Activated CD4-positive, alpha-beta memory T cell treated with anti-CD3 and anti-CD28 coated beads for 36 hours (primary cell): ENCODE measurements around the gene UNC5B. TPM values are rescaled to one million over a fixed set of nuclear protein-coding genes. Genes with fewer than 3 reads are reported as not detected.

Experiments used
- CTCF ChIA-PET: fragments of 350-600 bp; sonication (Branson Sonifier 250); formaldehyde crosslinking; loops from one replicate; lab custom pipeline; 2021; ENCODE audit warnings: antibody characterized with exemption, inconsistent platforms; lab: Charles Lee
- POLR2A ChIA-PET: fragments of 350-600 bp; sonication (Branson Sonifier 250); formaldehyde crosslinking; loops from one replicate; lab custom pipeline; 2021; ENCODE audit warnings: antibody characterized with exemption; lab: Charles Lee
- DNase-seq: peaks from one replicate; pipeline ENCODE4 v3.0.0-alpha.2; 2020
- H3K27ac Mint-ChIP-seq: one replicate; pipeline ENCODE4 v1.8.0; 2021; ENCODE audit warnings: mixed read lengths
- H3K27me3 Mint-ChIP-seq: one replicate; pipeline ENCODE4 v1.8.0; 2021; ENCODE audit warnings: mixed read lengths
- H3K36me3 Mint-ChIP-seq: one replicate; pipeline ENCODE4 v1.8.0; 2021; ENCODE audit warnings: mixed read lengths
- H3K4me1 Mint-ChIP-seq: one replicate; pipeline ENCODE4 v1.8.0; 2021; ENCODE audit warnings: low read depth, mixed read lengths
- H3K4me3 Mint-ChIP-seq: one replicate; pipeline ENCODE4 v1.8.0; 2021; ENCODE audit warnings: mild to moderate bottlenecking, mixed read lengths
- H3K9me3 Mint-ChIP-seq: one replicate; pipeline ENCODE4 v1.8.0; 2021; ENCODE audit warnings: mixed read lengths
- intact Hi-C: fragments of 100-400 bp; cut with micrococcal nuclease; formaldehyde crosslinking; loops from one replicate; pipeline ENCODE4 v1.15.1; 2023
- total RNA-seq, 2 experiments: library from RNA; stranded (reverse); gene quantifications; one replicate each; pipeline ENCODE4 v1.2.3, GENCODE V29; 2021

The UNC5B gene
- total RNA-seq, 2 experiments from 2014 or later = 0.02 TPM; not detected in 1

DNA sequence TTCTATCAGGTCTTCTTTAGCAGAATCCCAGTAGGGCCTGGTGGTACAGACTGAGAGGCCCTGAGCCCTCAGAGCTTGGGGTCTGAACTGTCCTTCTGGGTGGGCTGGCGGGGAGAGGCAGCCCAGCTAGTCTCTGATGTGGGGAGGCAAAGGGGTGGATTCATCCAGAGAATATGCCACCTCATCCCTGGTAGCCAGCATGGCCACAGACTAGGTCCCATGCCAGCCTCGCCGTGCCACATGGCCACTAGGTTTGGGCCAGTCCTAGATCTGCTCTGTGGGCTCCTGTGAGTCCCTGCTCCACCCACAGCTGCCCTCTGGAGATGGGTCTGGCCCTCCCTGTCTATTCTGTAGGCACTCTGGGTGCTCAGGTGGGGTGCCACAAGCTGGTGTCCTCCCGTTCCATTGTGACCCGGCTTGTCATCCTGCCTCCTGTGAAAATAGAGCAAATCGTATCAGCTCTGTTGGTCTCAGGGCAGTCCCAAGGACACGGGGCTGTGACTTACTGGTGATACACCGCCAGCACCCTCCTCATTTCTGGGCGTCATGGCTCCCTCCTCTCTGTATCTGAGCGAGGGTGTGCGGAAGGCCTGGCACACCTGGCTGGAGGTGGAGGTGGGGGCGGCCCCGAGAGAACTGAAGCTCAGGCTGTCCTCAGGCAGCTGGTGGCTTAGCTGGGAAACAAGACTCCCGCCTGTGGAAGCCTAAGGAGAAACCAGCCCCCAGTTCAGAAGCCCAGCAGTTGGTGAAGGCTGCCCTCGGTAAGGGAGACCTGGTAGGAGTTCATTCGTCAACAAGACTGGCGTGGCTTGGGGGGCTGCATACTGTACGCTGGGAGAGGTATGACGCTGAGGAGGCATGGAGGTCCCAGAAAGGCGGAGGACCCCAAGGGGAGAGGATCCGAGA is 33.3 kb downstream of the UNC5B start:
- Mint-ChIP-seq H3K27me3 (peaks cover 2% of the 10 kb centered on the region), H3K4me1 (no peaks in the 10 kb centered on the region), H3K36me3 (no peaks in the 10 kb centered on the region), H3K4me3 (no peak overlapping the region), H3K27ac (no peak overlapping the region), H3K9me3 (no peaks in the 10 kb centered on the region)
- no peak for DNase-seq
- ChIA-PET CTCF (no interaction called here), POLR2A (no interaction called here)
- intact Hi-C loops = no loop called here

GRCh38 chr10:71246591-71247413 is 34.4 kb downstream of the UNC5B start:
- POLR2A ChIA-PET = no interaction called here
- intact Hi-C loops = no loop called here
- peaks cover 2% of the 10 kb centered on the region for H3K27me3 Mint-ChIP-seq
- H3K4me1 Mint-ChIP-seq = no peaks in the 10 kb centered on the region
- no peak overlapping the region for H3K4me3 Mint-ChIP-seq
- no peak overlapping the region for H3K27ac Mint-ChIP-seq
- no peak for DNase-seq
- H3K36me3 Mint-ChIP-seq = no peaks in the 10 kb centered on the region
- H3K9me3 Mint-ChIP-seq = no peaks in the 10 kb centered on the region
- CTCF ChIA-PET = no interaction called here

DNA sequence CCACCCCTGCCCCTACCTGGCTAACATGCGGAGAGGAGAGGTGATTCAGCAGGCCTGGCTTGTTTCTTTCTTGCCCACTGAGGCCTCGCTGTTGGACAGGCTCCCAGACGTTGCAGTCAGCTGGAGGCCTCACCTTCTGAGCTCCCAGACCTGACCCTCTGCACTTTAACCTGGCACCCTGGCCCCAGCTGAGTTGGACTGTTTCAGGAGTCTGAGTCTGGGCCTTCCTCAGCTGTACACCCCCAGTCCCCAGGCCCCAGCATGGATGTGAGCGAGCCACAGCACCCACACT is 35.0 kb downstream of the UNC5B start:
- ChIA-PET CTCF (no interaction called here), POLR2A (no interaction called here)
- no peak for DNase-seq
- intact Hi-C loops = no loop called here
- Mint-ChIP-seq H3K27me3 (peaks cover 2% of the 10 kb centered on the region), H3K36me3 (no peaks in the 10 kb centered on the region), H3K4me3 (no peak overlapping the region), H3K27ac (no peak overlapping the region), H3K9me3 (no peaks in the 10 kb centered on the region), H3K4me1 (no peaks in the 10 kb centered on the region)

- DNase-seq = no peak
- CTCF ChIA-PET = no interaction called here
- no peaks in the 10 kb centered on the region for H3K36me3 Mint-ChIP-seq
- POLR2A ChIA-PET = no interaction called here
- H3K4me1 Mint-ChIP-seq = no peaks in the 10 kb centered on the region
- H3K27me3 Mint-ChIP-seq = peaks cover 2% of the 10 kb centered on the region
- no peak overlapping the region for H3K4me3 Mint-ChIP-seq
- intact Hi-C loops = no loop called here
- no peaks in the 10 kb centered on the region for H3K9me3 Mint-ChIP-seq
- H3K27ac Mint-ChIP-seq = no peak overlapping the region
These were observed 35.4 kb downstream of the UNC5B start for GRCh38 chr10:71247804-71248203.

DNA sequence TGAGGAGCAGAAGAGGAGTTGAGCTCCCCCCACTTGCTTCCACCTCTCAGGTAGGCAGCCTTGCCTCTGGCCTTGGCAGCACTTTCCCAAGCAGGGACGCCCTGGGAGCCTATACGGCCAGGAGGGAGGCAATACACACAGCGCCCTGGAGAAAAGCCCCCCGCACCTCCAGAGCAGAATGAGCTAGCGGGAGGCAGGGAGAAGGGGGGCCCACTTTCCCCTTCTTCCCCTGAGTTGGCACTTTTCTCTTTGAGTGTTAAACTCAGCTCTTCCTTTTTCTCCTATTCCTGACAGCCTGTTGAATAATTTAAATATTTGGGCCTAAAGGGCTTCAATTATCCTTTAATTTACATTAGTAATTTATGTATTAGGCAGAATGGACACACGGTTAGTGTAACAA is 35.8 kb downstream of the UNC5B start:
- ChIA-PET CTCF (no interaction called here), POLR2A (no interaction called here)
- DNase-seq = no peak
- intact Hi-C loops = no loop called here
- H3K27me3 Mint-ChIP-seq = peaks cover 2% of the 10 kb centered on the region
- H3K4me1 Mint-ChIP-seq = no peaks in the 10 kb centered on the region
- no peaks in the 10 kb centered on the region for H3K36me3 Mint-ChIP-seq
- H3K9me3 Mint-ChIP-seq = no peaks in the 10 kb centered on the region
- no peak overlapping the region for H3K4me3 Mint-ChIP-seq
- no peak overlapping the region for H3K27ac Mint-ChIP-seq

GRCh38 chr10:71249996-71250395 is 37.6 kb downstream of the UNC5B start:
- no peak overlapping the region for H3K27ac Mint-ChIP-seq
- CTCF ChIA-PET = no interaction called here
- intact Hi-C loops = no loop called here
- DNase-seq = no peak
- H3K4me3 Mint-ChIP-seq = no peak overlapping the region
- no peaks in the 10 kb centered on the region for H3K4me1 Mint-ChIP-seq
- no peaks in the 10 kb centered on the region for H3K9me3 Mint-ChIP-seq
- no peaks in the 10 kb centered on the region for H3K36me3 Mint-ChIP-seq
- POLR2A ChIA-PET = no interaction called here
- H3K27me3 Mint-ChIP-seq = peaks cover 2% of the 10 kb centered on the region

DNA sequence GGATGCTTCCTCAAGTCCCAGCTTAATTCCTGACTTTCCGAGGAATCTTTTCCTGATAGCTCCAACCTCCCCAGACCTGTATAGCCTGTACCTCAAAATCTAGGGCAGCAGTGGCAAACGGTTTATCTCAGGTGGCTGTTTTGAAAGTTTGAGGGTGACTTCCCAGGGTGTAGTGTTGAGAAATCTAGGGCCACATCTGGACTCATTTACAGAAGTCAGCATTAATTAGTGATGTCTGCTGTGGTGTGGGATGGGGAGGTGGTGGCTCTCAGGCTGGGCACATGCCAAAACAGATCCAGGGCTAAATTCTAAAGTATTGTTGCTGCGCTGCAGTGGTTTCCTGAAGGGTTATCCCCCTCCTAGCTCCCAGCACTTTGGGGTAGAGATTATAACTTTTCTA is 38.0 kb downstream of the UNC5B start:
- ChIA-PET CTCF (no interaction called here), POLR2A (no interaction called here)
- Mint-ChIP-seq H3K9me3 (no peaks in the 10 kb centered on the region), H3K4me3 (no peak overlapping the region), H3K27ac (no peak overlapping the region), H3K27me3 (peaks cover 6% of the 10 kb centered on the region), H3K4me1 (no peaks in the 10 kb centered on the region), H3K36me3 (no peaks in the 10 kb centered on the region)
- intact Hi-C loops = no loop called here
- DNase-seq = no peak

DNA sequence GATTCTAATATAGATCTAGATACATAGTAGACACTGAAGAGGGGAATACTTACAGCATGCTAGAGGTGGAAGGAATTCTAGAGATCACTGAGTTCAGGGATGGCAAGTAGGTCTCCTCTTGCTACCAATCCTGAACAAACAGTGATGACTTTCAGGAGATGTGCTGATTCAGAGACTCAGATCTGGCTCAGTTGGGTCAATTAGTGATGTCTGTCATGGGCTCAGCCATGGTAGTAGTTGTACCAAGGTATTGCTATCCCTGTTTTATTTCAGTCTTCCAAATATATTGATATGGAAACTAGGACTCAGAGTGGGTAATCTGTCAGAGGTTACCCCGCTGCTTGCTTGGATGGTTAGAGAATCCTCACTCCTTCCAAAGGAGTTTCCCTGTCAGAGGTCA is 38.5 kb downstream of the UNC5B start:
- H3K4me1 Mint-ChIP-seq = no peaks in the 10 kb centered on the region
- no peak overlapping the region for H3K4me3 Mint-ChIP-seq
- H3K36me3 Mint-ChIP-seq = no peaks in the 10 kb centered on the region
- H3K27ac Mint-ChIP-seq = no peak overlapping the region
- no peaks in the 10 kb centered on the region for H3K9me3 Mint-ChIP-seq
- ChIA-PET POLR2A (no interaction called here), CTCF (no interaction called here)
- DNase-seq = no peak
- intact Hi-C loops = no loop called here
- H3K27me3 Mint-ChIP-seq = peaks cover 7% of the 10 kb centered on the region

DNA sequence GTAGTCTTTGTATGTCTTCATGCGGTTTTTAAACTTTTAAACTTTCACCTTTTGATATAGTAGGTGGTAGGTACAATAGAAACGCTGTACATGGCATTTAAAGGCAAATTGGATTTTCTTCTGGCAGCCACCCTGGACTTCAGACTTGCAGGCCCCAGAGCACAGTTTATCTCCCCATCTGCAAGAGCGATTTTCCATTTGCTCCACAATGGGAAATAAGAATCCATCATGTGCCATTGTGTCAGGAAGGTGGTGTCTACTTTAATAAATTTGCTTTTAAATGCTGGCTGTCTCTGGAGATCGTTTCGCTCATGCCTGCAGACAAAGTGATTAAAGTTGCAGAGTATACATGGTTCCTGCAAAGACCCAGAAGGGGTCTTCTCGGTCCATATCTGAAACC is 38.9 kb downstream of the UNC5B start:
- H3K9me3 Mint-ChIP-seq = no peaks in the 10 kb centered on the region
- peaks cover 10% of the 10 kb centered on the region for H3K27me3 Mint-ChIP-seq
- H3K36me3 Mint-ChIP-seq = no peaks in the 10 kb centered on the region
- intact Hi-C loops = no loop called here
- no peak for DNase-seq
- no peak overlapping the region for H3K27ac Mint-ChIP-seq
- ChIA-PET CTCF (no interaction called here), POLR2A (no interaction called here)
- no peak overlapping the region for H3K4me3 Mint-ChIP-seq
- no peaks in the 10 kb centered on the region for H3K4me1 Mint-ChIP-seq

GRCh38 chr10:71252220-71252619 is 39.9 kb downstream of the UNC5B start:
- no peak for DNase-seq
- H3K4me3 Mint-ChIP-seq = no peak overlapping the region
- ChIA-PET CTCF (no interaction called here), POLR2A (no interaction called here)
- H3K4me1 Mint-ChIP-seq = no peaks in the 10 kb centered on the region
- no peaks in the 10 kb centered on the region for H3K36me3 Mint-ChIP-seq
- intact Hi-C loops = no loop called here
- peaks cover 10% of the 10 kb centered on the region for H3K27me3 Mint-ChIP-seq
- H3K27ac Mint-ChIP-seq = no peak overlapping the region
- no peaks in the 10 kb centered on the region for H3K9me3 Mint-ChIP-seq

DNA sequence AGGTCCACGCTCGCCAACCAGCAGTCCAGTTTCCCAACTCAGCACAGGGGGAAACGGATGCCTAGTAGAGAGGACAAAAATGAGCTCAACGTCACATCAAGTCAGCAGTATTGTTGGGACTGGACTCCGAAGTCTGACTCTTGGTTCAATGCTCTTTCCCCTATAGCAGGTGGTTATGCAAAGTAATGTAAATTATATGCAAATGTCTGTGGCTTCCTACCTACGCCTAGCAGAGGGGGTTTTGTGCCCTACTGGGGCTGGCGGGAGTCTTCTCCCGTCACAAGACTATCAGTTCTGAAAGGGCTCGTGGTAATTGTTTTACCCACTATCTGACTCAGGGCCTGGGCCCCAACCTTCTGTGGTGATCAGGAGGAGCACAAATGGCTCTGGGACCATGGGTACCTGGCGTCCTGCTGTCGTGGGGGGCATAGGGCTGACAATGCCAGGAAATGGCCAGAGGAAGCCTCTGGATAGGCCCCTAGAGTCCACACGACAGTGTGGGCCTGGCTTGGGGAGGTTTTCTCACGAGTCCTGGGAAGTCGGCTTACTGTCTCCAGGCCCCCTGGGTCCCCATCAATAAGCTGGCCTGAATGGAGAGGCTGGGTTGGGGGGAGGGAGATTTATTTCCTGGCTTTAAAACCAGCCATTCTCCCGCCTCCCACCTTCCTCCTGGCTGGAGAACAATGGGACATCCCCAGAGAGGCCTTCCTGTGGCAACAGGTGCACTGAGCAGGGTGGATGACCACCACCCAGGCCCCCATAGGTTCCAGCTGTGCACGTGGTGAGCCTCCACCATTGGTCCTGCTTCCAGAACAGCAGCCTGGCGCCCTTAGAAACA is 41.8 kb downstream of the UNC5B start:
- H3K4me3 Mint-ChIP-seq = no peak overlapping the region
- intact Hi-C loops = no loop called here
- H3K27ac Mint-ChIP-seq = no peak overlapping the region
- POLR2A ChIA-PET = no interaction called here
- no peak for DNase-seq
- no peaks in the 10 kb centered on the region for H3K36me3 Mint-ChIP-seq
- H3K4me1 Mint-ChIP-seq = no peaks in the 10 kb centered on the region
- CTCF ChIA-PET = no interaction called here
- H3K9me3 Mint-ChIP-seq = no peaks in the 10 kb centered on the region
- peaks cover 10% of the 10 kb centered on the region for H3K27me3 Mint-ChIP-seq

GRCh38 chr10:71254834-71255549 is 42.6 kb downstream of the UNC5B start:
- no peak overlapping the region for H3K4me3 Mint-ChIP-seq
- intact Hi-C loops = no loop called here

More at GRCh38 chr10:71254834-71255549, 42.6 kb downstream of the UNC5B start:
- Mint-ChIP-seq H3K9me3 (no peaks in the 10 kb centered on the region), H3K4me1 (no peaks in the 10 kb centered on the region), H3K27ac (no peak overlapping the region), H3K27me3 (peaks cover 10% of the 10 kb centered on the region), H3K36me3 (no peaks in the 10 kb centered on the region)
- POLR2A ChIA-PET = no interaction called here
- DNase-seq = no peak
- CTCF ChIA-PET = no interaction called here
